Hematopoietic multipotent progenitor cell treated with erythropoietin and hydrocortisone succinate and interleukin-3 and kit ligand, for 6 days (in vitro differentiated cells): Measurements from ENCODE around the gene CNTNAP5.

Experiments
- DNase-seq: peaks from one replicate; pipeline ENCODE4 v3.0.0-alpha.2; 2015

Gene CNTNAP5

DNA sequence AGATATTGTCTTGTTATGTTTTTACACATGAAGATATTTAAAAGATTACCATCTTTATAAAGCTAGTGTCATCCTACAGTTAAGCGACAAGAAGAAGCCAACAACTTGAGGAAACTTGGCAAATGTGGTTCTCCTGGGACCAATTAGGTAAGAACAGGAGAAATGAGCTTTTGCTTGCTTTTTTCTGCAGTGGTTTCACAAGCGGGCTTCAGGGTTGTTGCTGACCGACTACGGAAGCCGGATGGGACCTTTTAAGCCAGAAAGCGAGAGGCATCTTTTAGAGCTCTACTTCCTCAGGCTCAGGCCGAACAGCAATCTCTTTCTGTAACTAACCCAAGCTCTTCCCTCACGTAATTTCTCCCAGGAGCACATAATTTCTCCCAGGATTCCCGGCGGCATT lies 256.5 kb downstream of the CNTNAP5 start:
- DNase-seq: no peak

DNA sequence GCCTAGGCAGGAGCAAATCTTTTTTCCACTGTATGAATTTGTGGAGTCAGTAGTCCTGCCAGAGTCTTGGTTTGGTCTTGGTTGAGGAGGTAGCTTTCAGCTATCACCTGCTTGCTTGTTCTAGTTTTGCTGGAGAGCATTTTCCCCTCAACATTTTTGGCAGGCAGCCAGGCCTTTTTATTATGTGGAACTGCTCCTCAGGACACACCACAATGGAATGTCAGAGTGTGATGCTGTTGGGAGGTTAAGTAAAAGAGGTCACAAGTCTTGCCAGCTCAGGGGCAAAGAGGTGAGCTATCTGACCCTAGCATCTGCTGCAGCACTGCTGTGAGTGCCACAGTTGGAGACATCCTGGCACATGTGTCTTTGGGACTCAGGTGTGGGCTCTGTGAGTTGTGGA lies 258.0 kb downstream of the CNTNAP5 start:
- DNase-seq: no peak

DNA sequence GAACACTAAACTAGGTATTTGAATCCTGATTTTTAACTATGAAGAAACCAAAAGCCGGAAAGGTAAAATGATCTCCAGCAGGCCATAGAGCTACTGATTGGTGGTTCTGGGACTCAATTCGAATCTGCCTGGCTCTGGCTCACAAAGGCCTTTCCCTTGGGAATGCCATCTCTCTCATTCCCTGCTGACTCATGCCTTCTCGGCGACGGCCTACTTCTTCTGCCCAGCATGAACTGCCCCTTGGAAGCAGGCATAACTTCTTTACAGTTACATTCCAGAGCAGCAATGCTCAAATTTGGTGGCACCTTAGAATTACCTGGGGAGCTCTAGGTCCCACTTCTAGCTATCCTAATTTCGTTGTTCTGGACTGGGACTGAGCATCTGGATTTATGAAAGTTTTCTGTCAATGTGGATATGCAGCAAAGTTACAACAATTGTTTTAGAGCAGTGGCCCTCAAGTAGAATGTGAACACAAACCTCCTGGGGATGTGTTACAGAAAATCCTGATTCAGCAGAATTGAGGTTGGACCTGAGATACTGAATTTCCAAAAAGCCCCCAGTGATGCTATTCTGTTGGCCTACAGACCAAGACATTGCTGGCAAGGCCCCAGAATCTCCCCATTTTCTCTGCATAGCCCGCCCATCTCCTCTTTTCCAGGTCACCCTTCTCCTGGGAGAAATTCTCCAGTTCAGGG lies 261.1 kb downstream of the CNTNAP5 start:
- no peak for DNase-seq

DNA sequence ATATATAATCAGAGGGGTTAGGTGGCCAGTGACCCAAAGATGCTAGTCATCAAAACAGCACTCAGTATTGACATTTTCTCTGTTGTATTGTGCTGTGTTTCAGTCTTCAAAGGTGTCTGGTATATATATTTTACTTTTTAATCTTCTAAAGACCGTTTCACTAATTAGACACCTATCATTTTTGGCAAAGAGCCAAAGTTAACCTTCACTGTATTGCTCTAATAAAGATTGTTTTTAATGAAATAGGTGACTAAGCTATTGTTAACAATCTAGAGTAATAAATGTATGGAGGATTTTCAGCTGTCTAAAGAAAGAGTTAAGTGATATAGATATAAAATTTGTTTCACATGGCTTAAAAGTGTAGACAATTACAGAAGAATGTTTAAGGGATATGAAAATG lies 264.0 kb downstream of the CNTNAP5 start:
- DNase-seq: no peak

DNA sequence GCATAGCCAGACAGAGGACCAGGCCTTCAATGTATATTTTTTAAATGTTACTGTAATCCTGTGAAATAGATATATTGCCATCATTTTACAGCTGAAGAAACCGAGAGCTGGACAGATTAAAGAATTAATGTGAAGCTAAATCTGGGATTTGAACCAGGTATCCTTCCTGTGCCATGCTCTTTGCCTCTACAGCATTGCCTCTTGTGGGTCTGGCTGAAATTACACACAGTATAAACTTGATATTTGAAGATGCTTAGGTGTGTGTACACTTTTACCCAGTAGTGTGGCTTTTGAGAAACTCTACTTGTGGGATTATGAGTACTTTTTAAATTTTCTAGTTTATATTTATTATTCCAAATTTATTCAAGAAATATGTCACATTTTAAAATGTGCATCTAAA lies 264.5 kb downstream of the CNTNAP5 start:
- no peak for DNase-seq

DNA sequence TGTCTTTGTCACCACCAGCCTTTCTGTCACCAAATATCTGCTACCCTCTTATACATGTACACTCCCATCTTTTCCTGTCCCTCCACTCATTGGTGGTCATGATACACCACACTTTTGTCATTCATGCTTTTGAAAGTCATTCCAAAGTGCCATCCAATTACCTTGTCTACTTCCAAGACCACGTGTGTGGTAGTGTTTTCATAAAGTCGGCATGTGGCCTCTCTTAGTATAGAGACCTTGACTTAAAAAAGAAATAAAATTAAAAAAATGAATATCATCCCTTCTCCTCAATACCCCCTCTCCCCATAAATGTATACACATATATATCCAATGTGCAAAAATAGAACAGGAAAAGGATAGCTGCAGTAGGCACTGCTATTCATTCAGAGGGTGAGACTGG lies 271.4 kb downstream of the CNTNAP5 start:
- DNase-seq: no peak

DNA sequence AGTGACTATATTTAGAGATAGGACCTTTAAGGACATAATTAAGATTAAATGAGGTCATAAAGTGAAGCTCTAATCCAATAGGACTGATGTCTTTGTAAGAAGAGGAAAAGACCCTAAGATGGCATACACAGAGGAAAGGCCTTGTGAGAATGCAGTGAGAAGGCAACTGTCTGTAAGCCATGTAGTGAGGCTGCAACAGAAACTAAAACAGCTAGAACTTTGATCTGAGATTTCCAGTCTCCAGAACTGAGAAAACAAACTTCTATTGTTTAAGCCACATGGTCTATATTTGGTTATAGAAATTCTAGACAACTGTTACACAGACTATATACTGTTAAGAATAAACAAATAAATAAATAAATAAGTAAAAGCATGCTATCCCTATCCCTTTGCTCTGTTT lies 276.8 kb downstream of the CNTNAP5 start:
- no peak for DNase-seq

DNA sequence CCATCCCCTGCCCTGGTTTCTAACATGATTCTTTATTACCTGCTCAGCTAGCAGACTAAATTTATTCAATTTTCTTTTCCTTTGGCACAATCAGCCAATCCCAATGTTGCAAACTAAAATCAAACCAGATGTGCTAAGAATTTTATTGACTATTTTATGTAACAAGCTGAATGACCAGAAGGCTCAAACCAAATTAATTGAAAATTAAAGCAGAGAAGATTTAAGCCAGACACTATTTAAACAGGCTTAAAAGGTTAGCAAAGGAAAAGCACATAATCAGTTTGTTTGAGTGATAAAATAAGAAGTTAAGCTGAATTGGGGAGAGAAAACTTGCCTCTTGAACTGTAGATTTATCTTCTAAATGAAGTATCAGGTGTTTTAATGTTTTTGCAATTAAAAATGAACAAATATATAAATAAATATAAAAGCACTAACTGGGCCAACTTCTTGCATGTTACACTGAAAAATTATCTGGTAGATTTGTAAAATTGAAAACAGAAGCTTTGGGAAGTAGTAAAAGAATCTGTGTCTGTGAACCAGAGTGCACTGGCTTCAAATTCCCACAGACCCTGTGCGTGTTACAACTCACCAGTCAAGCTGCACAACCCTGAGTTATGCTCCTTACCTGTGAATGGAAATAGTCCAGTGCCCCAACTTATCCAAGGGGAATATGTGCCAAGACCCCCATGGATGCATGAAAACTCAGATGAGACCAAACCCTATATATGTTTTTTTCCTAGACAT lies 283.4 kb downstream of the CNTNAP5 start:
- DNase-seq: no peak

DNA sequence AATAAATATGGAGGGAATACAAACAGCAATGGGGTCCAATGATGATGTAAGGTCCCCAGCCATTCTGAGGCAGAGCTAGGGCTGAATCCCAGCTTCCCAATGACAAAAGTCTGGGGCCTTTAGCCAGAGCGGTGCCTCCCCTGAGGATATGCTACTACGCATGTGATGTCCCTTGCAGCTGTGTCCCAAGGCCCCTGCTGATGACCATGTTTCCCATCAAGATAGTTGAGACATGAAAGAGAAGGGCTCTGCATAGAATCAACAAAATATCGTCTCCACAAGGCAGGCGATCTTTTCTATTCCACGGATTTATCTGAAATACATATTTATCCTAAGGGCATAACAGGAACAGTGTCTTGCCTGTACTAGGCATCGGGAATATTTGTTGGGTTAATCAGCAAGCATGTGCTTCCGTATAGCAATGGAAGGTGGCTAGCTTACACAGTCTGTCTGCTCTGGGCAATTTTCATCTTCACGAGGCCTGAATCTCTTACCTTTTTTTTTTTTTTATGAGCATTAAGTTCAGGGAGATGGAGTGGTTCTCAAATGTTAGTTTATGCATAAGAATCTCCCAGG lies 284.6 kb downstream of the CNTNAP5 start:
- DNase-seq: no peak

DNA sequence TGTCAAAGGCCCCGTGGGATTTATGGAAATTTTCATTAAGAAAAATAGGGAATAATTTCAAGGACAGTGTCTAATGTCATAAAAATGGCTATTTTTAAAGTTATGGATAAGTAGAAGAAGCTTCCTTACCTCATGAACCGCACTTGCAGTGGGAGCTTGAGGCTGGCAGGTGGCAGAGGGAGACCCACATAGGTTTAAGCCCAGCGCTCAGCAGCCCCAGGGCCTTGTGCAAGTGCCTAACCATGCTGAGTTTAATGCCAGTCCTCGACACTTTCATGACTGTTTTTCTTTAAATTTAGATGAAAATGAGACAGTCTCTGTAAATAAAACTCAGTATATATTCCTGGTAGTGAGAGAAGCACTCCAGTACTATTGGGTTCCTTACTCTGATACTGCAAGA lies 285.6 kb downstream of the CNTNAP5 start:
- DNase-seq: no peak

DNA sequence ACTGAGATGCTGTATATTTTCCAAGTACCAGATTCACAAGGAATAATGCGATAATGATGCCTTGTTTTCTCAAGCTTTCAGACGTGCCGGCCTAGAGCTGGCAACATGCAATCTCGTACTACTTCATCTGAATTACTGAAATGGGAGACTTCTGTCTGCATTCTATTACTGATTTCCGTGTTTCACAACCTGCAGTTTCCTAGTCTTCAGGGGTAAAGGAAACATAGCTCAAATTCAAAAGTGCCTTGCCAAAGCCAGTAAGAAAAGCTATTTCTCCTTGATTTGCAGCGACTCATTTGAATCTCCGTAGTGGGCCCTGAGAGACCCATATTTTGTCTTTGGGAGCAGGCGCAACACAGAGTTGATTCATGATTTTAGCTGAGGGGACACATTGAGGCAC lies 289.0 kb downstream of the CNTNAP5 start:
- DNase-seq: no peak

DNA sequence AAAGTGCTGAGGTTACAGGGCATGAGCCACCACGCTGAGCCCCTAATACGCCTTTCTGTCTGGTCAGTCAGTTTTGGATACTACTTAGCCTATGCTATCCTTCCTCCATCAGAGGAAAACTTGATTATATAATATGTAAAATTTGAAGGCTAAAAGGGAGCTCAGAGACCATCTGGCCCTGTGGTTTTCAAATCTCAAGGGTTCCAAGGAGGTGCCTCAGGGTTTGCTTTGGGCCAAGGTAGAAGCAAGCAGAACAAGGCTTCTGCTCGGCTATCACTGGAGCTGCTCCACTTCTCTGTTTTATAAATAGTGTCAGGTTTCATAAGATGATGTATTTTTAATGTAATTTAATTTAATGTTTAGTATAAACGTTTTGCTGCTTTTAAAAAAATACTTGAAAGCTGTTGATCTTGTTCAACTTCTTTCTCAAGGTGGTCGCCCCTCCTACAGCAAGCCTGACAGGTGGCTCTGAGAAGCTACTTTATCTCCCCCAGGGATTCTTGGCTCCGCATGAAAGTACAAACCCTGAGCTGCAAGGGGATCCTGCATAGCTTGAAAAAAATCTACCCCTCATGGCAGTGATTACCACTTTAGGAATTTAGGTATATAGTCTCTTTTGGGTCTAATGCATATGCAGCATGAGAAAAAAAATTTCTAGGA lies 290.3 kb downstream of the CNTNAP5 start:
- no peak for DNase-seq

DNA sequence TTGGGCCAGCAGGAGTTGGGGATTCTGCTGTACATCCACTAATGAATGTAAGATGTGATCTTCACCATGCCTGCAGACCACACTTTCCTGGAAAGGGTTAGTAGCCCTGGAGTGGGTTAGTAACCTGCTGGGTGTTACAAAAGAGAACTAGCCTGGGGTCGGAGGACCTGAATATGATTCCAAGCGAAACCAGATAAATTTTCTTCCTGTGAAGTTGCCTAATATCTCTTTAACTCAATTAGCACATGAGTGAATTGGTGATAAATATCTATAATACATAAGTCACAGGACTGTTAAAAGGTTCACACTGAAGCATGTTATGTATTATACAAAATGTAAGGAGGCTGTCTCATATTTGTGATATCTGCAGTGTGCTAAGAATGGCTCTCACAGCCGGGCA lies 291.0 kb downstream of the CNTNAP5 start:
- DNase-seq: no peak

DNA sequence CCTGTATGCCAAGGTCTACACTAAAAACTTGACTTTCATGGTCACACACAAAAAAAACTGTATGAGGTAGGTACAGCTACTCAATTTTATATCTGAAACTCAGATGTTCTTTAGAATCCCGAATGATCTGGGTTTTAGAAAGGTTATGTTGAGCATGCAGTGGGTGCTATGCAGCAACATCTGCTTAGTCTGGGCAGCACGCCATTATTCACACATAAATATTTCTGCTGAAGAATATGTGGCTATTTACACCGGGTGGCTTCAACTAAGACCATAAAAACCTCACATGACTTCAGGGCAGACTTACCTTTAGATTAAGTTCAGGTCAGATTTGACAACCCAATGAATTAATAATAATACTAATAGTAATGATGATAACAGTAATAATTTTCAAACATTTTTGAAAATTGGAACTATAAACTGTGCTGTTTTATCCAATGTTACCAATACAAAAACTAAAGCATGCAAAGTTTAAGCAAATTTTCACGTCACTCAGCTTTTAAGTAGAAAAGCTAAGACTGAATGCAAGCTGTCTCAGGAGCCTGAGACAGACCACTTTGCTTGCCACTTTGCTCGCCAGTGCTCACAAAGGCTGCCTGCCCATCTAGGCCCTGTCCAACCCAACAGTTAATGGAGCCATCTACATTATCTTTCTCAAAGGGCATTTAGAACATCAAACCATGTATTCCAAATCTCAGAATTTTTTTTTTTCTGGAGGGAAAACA lies 292.0 kb downstream of the CNTNAP5 start:
- no peak for DNase-seq

DNA sequence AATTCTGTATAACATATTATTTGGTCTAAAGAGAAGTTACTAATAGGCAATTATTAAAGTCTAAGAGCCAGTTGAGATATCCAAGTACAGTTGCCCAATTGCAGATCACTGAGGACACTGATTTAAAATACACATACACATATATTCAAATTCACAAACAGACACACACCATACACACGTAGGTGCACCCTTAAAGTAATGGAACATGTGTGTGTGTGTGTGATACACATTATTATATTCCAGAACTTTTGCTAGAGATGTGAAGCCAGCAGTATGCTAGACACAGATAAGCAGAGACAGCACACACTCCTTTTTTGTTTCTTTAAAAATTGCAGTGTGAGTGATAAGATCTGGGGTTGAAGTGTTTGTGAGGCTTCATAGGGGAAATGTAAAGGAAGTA lies 292.5 kb downstream of the CNTNAP5 start:
- no peak for DNase-seq

DNA sequence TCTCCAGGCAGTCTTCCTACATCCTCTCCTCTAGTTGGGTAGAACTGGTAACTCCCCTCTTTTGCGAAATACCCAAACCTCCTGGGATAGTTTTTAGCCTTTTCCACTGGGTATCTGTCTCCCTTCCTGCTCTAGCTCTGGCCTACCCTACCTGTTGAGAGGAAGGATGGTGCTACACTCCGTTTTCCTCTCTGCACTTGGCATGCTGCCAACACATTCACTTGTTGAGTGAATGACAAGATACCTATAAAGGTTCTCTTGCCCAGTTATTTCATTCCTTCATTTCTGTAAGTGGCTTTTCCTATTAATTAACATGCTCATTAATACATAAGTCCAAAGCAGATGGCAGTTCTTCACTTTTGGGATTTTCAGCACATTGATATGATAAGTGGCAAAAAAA lies 293.8 kb downstream of the CNTNAP5 start:
- no peak for DNase-seq

DNA sequence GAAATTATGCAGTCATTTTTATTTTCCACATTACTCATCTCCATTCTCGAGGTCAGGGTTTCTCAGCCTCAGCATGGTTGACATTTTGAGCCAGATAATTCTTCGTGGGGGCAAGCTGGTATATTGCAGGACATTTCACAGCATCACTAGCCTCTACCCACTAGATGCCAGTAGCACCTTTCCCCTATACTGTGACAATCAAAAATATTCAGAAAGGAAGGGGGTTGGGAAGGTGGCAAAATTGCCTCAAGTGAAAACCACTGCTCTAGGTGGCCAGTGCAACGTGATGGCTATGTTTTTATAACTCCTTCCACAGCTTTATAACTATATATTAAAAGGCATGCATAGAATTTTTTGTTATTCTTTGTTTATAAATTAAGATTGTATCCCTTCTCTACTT lies 294.5 kb downstream of the CNTNAP5 start:
- no peak for DNase-seq

DNA sequence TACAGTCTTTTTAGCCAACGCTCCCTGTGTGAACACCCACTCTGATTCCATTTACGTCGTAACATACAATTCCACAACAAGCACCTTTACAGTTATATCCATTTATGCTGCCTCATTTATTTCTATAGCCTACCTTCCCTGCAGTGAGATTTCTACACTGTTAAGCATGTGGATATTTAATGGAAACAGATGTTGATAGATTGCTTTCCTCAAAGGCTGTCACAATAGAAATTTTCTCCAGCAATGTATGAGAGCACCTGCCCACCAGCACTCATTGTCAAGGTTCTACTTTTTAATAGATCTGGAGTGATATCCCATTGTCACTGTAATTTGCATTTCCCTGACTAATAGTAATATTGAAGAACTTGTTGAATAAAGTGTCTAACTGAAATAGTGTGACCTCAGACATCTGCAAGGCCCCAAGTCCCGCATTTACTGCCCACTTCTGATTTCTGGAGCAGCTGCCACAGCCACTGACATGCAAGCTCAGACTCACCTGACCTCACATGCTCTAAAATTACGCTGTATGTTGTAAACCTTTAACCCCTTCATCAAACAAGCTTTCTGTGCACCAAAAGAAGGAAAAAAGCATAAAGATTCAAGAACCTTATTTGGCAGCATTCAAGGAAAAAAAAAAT lies 295.1 kb downstream of the CNTNAP5 start:
- DNase-seq: no peak

DNA sequence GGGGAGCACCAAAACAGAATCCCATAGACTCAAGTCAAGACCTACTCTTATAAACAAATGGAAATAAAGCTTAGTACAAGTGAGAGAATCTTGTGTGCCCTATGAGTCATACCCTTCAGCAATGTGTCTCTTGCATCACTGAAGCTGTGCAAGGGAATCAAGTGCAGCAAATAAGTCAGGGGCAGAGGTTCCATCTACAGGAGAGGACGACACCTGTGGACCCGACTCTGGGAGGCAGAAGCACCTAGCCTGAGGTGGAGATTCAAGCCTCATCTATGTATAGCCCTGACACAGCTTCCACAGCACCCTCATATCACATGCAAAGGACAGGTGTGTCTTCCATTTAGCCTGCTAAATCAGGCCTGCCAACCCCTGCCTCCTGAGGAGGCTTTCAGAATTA lies 298.2 kb downstream of the CNTNAP5 start:
- no peak for DNase-seq

DNA sequence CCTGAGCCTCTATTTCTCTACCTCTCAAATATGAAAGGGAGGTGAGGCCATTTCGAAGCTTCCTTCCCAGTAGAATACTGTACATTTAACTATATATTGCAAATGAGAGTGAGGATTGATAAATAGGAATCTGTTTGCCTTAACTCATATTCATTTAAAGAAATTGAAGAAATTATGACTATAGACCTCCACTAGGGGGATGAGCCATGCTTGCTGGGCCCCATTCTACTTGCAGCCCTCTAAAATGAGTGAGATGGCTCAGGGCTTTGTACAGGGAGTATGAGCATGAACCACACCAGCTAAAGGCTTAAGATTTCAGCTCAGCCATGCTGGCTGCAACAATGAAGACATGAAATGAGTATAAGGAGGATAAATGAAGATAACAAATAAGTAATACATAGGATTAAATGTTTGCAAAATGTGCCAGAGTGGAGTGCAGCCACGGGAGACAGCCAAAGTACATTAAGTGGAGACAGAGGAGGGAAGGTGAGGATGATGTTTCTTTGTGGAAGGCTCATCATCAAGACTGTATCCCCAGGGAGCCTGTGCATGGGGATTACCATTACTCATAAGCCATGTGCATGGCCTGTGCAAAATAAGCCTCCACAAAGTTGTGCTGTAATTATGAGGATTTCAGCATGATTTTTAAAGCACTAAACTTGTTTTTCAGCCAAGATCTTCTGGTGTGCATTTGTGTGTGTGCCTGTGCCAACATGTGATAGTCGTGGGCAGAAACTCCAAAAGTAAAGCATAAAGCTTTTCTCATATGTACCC lies 300.8 kb downstream of the CNTNAP5 start:
- peak; percentile 25 for DNase-seq

DNA sequence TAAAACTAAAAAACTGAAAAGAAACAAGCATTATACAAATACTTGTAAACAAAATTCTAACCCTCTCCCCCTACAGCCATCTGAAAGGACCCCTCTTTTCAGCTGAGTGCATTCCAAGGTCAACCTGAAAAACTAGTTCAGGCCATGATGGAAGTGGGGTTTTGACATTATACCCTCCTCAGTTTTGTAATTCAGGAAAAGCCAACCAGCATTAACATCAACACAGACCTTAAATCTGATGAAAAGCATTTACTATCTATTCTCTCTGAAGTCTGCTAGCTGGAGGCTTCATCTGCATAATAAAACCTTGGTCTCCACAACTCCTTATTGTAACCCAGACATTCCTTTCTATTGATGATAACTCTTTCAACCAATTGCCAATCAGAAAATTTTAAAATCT lies 302.2 kb downstream of the CNTNAP5 start:
- no peak for DNase-seq

DNA sequence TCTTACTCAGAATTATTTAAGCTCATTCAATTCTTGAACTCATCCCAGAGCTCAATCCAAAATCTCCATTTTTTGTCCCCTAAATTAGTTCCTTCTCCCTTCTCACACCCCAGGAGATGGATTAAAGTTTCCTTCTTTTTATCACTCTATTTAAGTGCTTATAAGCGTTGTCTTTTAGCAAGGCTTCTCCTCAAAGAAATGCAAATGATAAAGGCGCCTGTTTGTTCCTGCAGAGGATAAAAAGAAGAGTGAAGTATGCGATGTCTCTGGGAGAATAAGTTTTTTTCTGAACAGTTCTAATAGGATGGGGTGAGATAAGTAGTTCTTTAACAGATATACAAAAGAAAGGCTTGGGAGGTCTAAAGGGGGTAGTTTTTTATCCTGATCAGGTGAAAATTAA lies 303.3 kb downstream of the CNTNAP5 start:
- no peak for DNase-seq
